HL-60 (cell line): Measurements from ENCODE around the gene FES.

ENCODE experiments used
- CTCF ChIP-seq: IDR thresholded peaks from one replicate; pipeline ENCODE4 v1.5.1; 2011; ENCODE audit warnings: low read length, control low read depth, inconsistent platforms; ENCODE audit not compliant: insufficient read depth
- POLR2AphosphoS5 ChIP-seq: IDR thresholded peaks from 2 replicates; pipeline ENCODE4 v1.6.1; 2012; ENCODE audit warnings: low read depth
- REST ChIP-seq: IDR thresholded peaks from 2 replicates; pipeline ENCODE4 v1.6.1; 2012; ENCODE audit warnings: low read depth; ENCODE audit not compliant: insufficient replicate concordance

GRCh38 chr15:90859234-90860131 lies 24.8 kb upstream of the FES start:
- TF ChIP-seq CTCF = no peak
- no peak for TF ChIP-seq REST
- no peak for TF ChIP-seq POLR2AphosphoS5
